GM12864 (cell line): ENCODE results near the gene MAPKAPK2.

Experiments used
- DNase-seq: peaks from one replicate; pipeline ENCODE4 v3.0.0-alpha.2; 2011; ENCODE audit warnings: low read depth
- H3K4me3 ChIP-seq: 2 replicates; pipeline ENCODE4 v1.5.1; 2011; ENCODE audit warnings: mild to moderate bottlenecking, low read depth, low read length, control low read depth
- TF ChIP-seq, protein P1 (sequence below): IDR thresholded peaks from 2 replicates; pipeline ENCODE4 v1.5.1; 2011; ENCODE audit warnings: low read depth, mild to moderate bottlenecking, moderate library complexity, low read length, control low read depth, inconsistent platforms; ENCODE audit errors: missing control alignments

The MAPKAPK2 gene

DNA sequence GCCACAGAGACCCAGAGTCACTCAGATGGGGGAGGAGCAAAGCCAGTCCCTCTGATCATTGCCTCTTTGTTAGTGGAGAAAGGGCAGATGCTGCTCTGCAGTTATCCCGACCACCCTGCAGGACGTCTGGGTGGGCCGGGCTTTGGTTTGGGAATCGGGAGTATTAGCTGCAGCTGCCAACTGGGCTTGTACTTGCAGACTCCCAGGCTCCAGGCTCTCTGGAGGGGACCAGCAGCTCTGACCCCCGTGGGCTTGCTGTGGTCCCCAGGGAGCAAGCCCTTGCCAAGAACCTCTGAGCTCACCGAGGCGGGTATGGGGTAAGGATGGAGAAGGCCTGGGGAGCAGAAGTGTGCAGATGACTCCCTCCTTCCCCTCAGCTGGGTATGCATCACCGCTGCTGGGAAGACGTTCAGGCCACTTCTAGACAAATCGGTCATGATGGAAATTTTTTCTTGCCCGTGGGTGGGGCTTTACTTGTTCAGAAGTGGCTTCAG lies 21.6 kb downstream of the MAPKAPK2 start:
- TF ChIP-seq, protein P1, sequence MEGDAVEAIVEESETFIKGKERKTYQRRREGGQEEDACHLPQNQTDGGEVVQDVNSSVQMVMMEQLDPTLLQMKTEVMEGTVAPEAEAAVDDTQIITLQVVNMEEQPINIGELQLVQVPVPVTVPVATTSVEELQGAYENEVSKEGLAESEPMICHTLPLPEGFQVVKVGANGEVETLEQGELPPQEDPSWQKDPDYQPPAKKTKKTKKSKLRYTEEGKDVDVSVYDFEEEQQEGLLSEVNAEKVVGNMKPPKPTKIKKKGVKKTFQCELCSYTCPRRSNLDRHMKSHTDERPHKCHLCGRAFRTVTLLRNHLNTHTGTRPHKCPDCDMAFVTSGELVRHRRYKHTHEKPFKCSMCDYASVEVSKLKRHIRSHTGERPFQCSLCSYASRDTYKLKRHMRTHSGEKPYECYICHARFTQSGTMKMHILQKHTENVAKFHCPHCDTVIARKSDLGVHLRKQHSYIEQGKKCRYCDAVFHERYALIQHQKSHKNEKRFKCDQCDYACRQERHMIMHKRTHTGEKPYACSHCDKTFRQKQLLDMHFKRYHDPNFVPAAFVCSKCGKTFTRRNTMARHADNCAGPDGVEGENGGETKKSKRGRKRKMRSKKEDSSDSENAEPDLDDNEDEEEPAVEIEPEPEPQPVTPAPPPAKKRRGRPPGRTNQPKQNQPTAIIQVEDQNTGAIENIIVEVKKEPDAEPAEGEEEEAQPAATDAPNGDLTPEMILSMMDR, result no peak
- H3K4me3 ChIP-seq, result no peak overlapping the region
- DNase-seq, result no peak

DNA sequence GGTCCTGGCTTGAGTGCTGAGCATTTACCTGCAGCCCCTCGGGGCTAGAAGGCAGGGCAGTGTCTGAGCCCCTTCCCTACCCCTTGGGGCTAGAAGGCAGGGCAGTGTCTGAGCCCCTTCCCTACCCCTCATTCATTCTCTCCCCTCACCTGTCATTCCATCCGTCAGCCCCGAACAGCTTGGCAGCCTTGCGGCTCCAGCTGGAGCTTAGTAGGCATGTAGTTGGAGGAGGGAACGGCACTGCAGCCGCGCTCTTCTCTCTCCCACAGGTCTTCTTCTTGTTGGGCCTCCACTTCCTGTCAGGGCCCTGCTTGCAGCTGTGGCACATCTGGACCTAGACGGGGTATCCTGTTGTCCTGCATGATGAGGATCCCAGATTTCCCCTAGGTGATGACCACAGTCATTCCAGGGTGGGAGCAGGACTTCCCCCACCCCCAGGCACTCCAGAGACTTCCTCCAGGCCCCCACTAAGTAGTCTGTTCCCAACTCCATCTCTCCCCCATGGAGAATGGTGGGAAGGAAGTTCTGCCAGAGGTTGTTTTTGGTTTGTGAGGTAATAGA lies 22.2 kb downstream of the MAPKAPK2 start:
- no peak overlapping the region for H3K4me3 ChIP-seq
- TF ChIP-seq, protein P1, result no peak

DNA sequence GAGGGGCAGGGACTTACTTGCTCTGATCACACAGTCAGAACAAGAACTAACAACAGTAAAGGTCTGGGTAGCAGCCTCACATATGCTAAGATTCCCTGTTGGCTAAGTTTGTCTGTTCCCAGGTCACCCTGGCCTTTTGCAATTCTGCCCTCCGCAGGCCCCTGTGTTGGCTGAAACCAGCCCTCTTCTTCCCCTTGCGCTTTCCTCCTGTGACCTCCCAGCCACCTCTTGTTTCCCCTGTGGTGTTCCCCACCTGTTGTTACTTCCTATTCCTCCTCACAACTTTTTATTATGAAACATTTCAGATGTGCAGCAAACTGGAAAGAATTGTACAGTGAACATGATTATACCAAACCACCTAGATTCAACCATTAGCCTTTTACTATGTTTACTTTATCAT lies 23.4 kb downstream of the MAPKAPK2 start:
- TF ChIP-seq, protein P1, result no peak
- H3K4me3 ChIP-seq, result no peak overlapping the region
- no peak for DNase-seq

More for the DNA sequence above, 22.2 kb downstream of the MAPKAPK2 start:
- DNase-seq, result no peak

DNA sequence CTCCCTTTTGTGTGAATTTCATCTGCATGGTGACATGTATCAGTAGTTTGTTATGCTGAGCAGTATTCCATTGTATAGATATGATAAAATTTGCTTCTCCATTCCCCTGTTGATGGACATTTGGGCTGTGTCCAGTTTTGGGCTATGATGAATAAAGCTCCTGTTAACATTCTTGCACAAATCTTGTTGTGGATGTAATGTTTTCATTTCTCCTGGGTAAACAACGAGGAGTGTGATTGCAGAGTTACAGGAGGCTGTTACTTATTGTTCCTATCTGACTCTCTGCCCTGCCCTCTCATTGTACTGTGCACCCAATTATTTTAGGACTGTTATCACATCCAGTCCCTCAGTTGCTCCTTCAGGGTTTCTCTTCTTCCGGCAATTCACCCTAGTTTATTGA lies 24.2 kb downstream of the MAPKAPK2 start:
- H3K4me3 ChIP-seq, result no peak overlapping the region
- no peak for DNase-seq
- TF ChIP-seq, protein P1, result no peak

DNA sequence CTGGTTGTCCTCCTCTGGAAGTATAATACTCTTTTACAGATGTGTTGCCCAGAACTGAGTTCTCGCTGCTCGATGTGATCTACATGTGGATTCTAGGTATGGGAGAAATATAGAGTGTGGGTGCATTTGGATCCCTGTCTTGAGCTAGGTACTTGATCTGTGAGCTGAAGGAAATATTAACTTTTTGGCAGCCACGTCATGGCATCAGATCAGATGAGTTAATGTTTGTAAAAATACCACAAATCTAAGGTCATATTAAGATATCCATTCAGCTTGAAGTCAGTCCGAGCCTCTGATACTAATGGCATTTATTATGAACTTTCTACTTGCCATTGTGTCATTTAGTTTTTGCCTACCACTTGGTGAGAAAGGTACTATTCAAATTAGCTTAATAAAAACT lies 24.6 kb downstream of the MAPKAPK2 start:
- TF ChIP-seq, protein P1, result no peak
- DNase-seq, result no peak
- no peak overlapping the region for H3K4me3 ChIP-seq

DNA sequence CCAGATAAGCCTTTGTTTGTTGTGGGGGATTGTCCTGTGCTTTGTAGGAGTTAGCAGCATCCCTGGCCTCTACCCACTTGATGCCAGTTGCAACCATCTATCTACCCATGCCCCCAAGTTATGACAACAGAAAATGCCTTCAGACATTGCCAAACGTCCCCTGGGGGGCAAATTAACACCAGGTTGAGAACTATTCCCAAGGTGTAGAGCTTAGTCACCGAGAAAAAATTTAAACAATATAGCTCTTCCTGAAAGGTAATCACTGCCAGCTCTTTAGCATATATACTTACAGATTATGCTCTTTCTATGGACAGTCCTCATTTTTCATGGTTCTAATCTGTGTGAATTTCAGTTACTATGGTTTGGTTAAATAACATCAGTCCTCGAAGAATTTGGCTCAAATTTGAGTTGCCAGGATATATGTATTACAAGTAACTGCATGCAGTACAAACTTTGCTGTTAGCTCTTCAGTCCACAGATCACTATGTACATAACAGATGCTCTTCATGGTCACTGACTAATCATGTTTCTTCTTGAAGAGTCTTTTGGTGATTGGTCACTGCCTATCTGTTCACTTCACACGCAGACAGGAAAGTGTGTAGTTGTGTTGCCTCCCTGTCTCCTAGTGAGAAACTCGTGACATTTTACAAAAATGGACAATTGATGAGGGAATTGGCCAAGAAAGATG lies 25.2 kb downstream of the MAPKAPK2 start:
- DNase-seq, result no peak
- no peak overlapping the region for H3K4me3 ChIP-seq
- TF ChIP-seq, protein P1, result no peak

DNA sequence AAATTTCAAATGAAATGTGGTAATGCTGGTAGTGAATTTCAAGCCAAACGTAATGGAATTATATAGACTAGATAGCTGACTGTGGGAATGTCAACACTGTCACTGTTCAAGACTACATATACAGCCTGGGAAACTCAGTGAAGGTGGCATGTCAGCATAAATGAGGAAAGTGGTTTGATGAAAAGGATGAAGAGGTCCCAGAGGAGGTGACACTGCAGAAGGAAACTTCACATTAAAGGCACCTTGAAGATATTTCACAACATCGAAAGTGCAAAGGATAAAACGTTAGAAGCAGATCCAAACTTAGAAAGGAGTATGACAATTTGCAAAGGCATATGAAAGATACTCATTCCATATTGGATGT lies 25.7 kb downstream of the MAPKAPK2 start:
- TF ChIP-seq, protein P1, result no peak
- no peak for DNase-seq
- no peak overlapping the region for H3K4me3 ChIP-seq
